ENCODE measurements around the gene SLC28A3. TPM values are rescaled to one million over a fixed set of nuclear protein-coding genes. Genes with fewer than 3 reads are reported as not detected.

The SLC28A3 gene
- total and polyA plus RNA-seq, 12 donors: under 0.01 to 0.40 (median 0.04) TPM; not detected in 9

DNA sequence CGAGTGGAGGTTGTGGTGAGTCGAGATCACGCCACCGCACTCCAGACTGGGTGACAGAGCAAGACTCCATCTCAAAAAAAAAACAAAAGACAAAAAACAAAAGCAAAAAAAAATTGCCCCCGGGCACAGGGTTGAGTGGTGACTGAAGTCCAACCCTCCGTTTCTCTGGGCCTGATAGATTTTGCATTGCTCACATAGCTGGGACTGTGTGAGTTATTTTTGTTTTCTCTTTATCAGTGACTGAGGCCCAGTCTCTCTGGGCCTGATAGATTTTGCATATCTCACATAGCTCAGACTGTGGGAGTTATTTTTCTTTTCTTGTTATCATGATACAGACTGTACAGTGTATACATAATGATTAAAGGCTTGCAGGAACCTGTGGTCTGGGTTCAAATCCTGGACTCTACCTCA is 2.6 kb upstream of the SLC28A3 start:
- Histone ChIP-seq H3K36me3 (replicated peaks in 1 of 2) (no peaks in the 10 kb centered on the region), H3K4me1 (replicated peaks in 1 of 2) (no peaks in the 10 kb centered on the region), H3K27ac (no peak overlapping the region), H3K9me3 (replicated peaks in 1 of 3) (no peaks in the 10 kb centered on the region), H3K27me3 (no peaks in the 10 kb centered on the region), H3K4me3 (no peak overlapping the region)
- 71 to 83% (median 77%) methylated on average over 6 of the region's 6 CpGs for WGBS, 4 donors
- intact Hi-C loops (cut with DNase I): no loop called here
- TF ChIP-seq, protein P1, sequence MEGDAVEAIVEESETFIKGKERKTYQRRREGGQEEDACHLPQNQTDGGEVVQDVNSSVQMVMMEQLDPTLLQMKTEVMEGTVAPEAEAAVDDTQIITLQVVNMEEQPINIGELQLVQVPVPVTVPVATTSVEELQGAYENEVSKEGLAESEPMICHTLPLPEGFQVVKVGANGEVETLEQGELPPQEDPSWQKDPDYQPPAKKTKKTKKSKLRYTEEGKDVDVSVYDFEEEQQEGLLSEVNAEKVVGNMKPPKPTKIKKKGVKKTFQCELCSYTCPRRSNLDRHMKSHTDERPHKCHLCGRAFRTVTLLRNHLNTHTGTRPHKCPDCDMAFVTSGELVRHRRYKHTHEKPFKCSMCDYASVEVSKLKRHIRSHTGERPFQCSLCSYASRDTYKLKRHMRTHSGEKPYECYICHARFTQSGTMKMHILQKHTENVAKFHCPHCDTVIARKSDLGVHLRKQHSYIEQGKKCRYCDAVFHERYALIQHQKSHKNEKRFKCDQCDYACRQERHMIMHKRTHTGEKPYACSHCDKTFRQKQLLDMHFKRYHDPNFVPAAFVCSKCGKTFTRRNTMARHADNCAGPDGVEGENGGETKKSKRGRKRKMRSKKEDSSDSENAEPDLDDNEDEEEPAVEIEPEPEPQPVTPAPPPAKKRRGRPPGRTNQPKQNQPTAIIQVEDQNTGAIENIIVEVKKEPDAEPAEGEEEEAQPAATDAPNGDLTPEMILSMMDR (IDR thresholded peaks at IDR 0.05): no peak
- TF ChIP-seq POLR2A (IDR thresholded peaks at IDR 0.05): no peak
- DNase-seq: no peak

DNA sequence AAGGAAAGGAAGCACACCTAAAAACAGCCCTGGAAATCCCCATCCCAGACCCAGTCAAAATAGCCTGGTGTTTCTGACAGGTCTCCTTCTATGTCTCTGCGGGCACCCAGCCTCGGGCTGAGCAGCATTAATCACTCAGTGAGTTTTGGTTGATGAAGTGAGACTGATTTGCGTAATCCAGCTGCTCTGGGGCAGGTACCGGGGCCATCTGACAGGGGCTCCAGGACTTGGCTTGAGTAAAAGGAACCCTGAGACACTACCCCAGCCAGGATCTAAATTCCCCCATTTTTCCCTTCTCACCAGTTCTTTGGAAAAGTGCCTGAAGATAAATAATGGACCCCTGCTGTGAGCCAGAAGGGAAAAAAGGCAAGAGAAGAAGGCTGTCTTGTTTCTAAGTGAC is 596 bp downstream of the SLC28A3 start:
- no peaks in the 10 kb centered on the region for H3K36me3 ChIP-seq (replicated peaks in 1 of 2)
- intact Hi-C loops (cut with DNase I): no loop called here
- no peaks in the 10 kb centered on the region for H3K4me1 ChIP-seq (replicated peaks in 1 of 2)
- no peaks in the 10 kb centered on the region for H3K27me3 ChIP-seq
- DNase-seq: no peak
- TF ChIP-seq, protein P1 (IDR thresholded peaks at IDR 0.05): no peak
- no peak for TF ChIP-seq POLR2A (IDR thresholded peaks at IDR 0.05)
- H3K4me3 ChIP-seq: no peak overlapping the region
- WGBS, 4 donors: 77 to 87% (median 81%) methylated on average over 4 of the region's 4 CpGs
- H3K27ac ChIP-seq: no peak overlapping the region
- no peaks in the 10 kb centered on the region for H3K9me3 ChIP-seq (replicated peaks in 1 of 3)

DNA sequence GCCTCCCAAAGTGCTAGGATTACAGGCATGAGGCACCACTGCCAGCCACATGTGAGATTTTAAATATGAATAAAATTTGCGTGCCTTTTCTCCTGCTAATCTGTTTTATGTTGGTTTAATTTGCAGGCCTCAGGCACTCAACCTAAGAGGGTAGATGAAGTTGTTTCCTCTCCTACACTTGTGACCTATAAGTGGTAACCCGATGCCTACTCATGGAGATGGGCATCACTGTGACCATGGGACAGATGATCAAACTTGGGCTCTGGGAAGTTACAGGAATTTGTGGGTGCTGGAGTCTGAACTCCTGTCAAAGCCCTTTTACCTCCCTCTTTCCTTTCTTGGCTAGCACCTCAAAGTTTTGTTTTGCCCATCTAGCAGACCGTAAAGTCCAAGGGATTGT is 1.1 kb downstream of the SLC28A3 start:
- 90 to 98% (median 94%) methylated on average over 3 of the region's 3 CpGs for WGBS, 4 donors
- H3K4me3 ChIP-seq: no peak overlapping the region
- TF ChIP-seq, protein P1 (IDR thresholded peaks at IDR 0.05): no peak
- no peak for TF ChIP-seq POLR2A (IDR thresholded peaks at IDR 0.05)
- no peaks in the 10 kb centered on the region for H3K9me3 ChIP-seq (replicated peaks in 1 of 3)
- H3K27ac ChIP-seq: no peak overlapping the region
- no peaks in the 10 kb centered on the region for H3K4me1 ChIP-seq (replicated peaks in 1 of 2)
- intact Hi-C loops (cut with DNase I): no loop called here
- H3K36me3 ChIP-seq (replicated peaks in 1 of 2): no peaks in the 10 kb centered on the region
- H3K27me3 ChIP-seq: no peaks in the 10 kb centered on the region
- no peak for DNase-seq

DNA sequence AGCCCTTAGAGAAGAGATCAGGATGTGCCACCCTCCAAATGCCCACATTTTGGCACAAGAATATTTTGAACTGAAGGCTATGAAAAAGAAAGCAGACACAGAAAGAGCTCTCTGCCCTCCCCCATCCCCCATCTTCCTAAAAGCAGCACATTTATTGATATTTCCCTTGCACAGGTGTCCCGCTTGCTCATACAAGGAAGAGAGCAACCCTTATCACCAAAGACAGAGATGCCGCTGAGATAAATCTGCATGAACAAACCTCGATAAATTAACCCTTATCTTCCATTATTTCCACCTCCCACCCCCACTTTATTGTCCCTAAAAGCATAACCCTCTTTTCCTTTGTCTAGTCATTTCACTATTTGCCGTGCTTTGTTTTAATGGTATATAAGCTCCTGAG is 1.8 kb downstream of the SLC28A3 start:
- no peaks in the 10 kb centered on the region for H3K36me3 ChIP-seq (replicated peaks in 1 of 2)
- TF ChIP-seq, protein P1 (IDR thresholded peaks at IDR 0.05): no peak
- no peak for TF ChIP-seq POLR2A (IDR thresholded peaks at IDR 0.05)
- H3K27ac ChIP-seq: no peak overlapping the region
- DNase-seq: no peak
- H3K4me3 ChIP-seq: no peak overlapping the region
- WGBS, 4 donors: 85 to 92% (median 87%) methylated on average over 4 of the region's 4 CpGs
- H3K27me3 ChIP-seq: no peaks in the 10 kb centered on the region
- H3K4me1 ChIP-seq (replicated peaks in 1 of 2): no peaks in the 10 kb centered on the region
- H3K9me3 ChIP-seq (replicated peaks in 1 of 3): no peaks in the 10 kb centered on the region
- intact Hi-C loops (cut with DNase I): no loop called here
